ENCODE data around the gene TMPRSS7. TPM values are rescaled to one million over a fixed set of nuclear protein-coding genes. Genes with fewer than 3 reads are reported as not detected.

TMPRSS7 gene
- total and polyA plus RNA-seq, 2 of the 8 experiments (the other 6 are each of a cell fraction or from before 2014, with no cell fraction given) = not detected

DNA sequence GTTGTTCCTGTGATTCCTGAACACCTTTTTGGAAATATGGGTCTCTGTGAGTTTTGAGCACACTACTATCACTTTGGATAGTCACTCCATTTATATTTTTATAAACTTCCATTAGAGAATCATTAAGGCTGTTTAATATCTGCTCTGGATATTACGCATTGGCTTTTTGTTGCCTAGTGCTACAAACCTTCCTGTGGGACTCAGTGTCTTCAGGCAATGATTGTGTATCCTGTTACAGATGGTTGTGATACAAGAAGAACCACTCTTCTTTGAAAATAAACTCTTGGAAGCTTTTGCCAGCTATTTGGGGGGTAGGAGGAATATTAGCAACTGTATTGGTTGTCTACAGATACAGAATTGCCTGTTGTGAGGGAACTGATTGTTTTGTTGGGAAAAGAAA lies 82.9 kb downstream of the TMPRSS7 start:
- H3K4me1 ChIP-seq (replicated peaks in 1 of 4; ENCODE audit: control insufficient read depth in 3 of 4, insufficient read depth in 4 of 4, low read length in 3 of 4) = peaks cover 0 to 4% (median 2%) of the 10 kb centered on the region in 4 experiments; a peak in 2 of 7 replicates
- H3K27me3 ChIP-seq (replicated peaks in 1 of 4; ENCODE audit: control insufficient read depth in 3 of 4, extremely low read depth in 1 of 4, insufficient read depth in 3 of 4, low read length in 3 of 4) = no peaks in the 10 kb centered on the region
- H2AK5ac ChIP-seq (ENCODE audit: low read depth, low read length) = no peak overlapping the region
- no peak for DNase-seq (ENCODE audit: low read depth in 1 of 2, low spot score in 2 of 2)
- no peak overlapping the region for H3K18ac ChIP-seq (ENCODE audit: extremely low read depth, low read length)
- no peaks in the 10 kb centered on the region for H3K23me2 ChIP-seq (ENCODE audit: low read depth, low read length)
- no peak for TF ChIP-seq POLR2AphosphoS5 (IDR thresholded peaks at IDR 0.05; ENCODE audit: low read depth, low read length)
- TF ChIP-seq KDM5A (IDR thresholded peaks at IDR 0.05; ENCODE audit: low read length) = no peak
- TF ChIP-seq SIX5 (IDR thresholded peaks at IDR 0.05; ENCODE audit: low read depth, low read length) = no peak
- TF ChIP-seq RFX5 (IDR thresholded peaks at IDR 0.05; ENCODE audit: borderline replicate concordance, low read depth, low read length) = no peak
- TF ChIP-seq POLR2A (IDR thresholded peaks at IDR 0.05; ENCODE audit: control extremely low read depth in 1 of 2, low read depth in 2 of 2, low read length in 2 of 2) = no peak
- no peak for TF ChIP-seq SRF (IDR thresholded peaks at IDR 0.05; ENCODE audit: low read depth, low read length)
- no peak for TF ChIP-seq TCF12 (IDR thresholded peaks at IDR 0.05; ENCODE audit: low read depth, low read length)
- no peak for TF ChIP-seq HDAC2 (IDR thresholded peaks at IDR 0.05; ENCODE audit: borderline replicate concordance in 1 of 2, low read depth in 2 of 2, low read length in 2 of 2)
- no peak for TF ChIP-seq RAD21 (IDR thresholded peaks at IDR 0.05 in 1 of 2, conservative IDR thresholded peaks at IDR 0.05 in 1 of 2; ENCODE audit: low read depth in 2 of 2, low read length in 2 of 2)
- TF ChIP-seq YY1 (IDR thresholded peaks at IDR 0.05; ENCODE audit: low read depth, low read length) = no peak
- TF ChIP-seq SIRT6 (IDR thresholded peaks at IDR 0.05; ENCODE audit: low read length) = no peak
- no peak for TF ChIP-seq CHD1 (IDR thresholded peaks at IDR 0.05; ENCODE audit: low read depth, low read length)
- POLR2A ChIA-PET (ENCODE audit: partially characterized antibody) = interaction anchor here (1.1 kb wide), 1 partner anchor 11 kb away, joined by 3 read pairs; no protein-coding TSS in a partner anchor
- no peak overlapping the region for H2BK12ac ChIP-seq (ENCODE audit: low read depth, low read length)
- no peak overlapping the region for H2BK5ac ChIP-seq (ENCODE audit: low read depth, low read length)
- H2AFZ ChIP-seq (ENCODE audit: low read length) = no peak overlapping the region
- H2BK120ac ChIP-seq (replicated peaks; ENCODE audit: low read depth, low read length) = no peak overlapping the region
- H4K91ac ChIP-seq (replicated peaks; ENCODE audit: insufficient read length, low read length) = no peak overlapping the region
- H2BK15ac ChIP-seq (ENCODE audit: low read length) = no peak overlapping the region
- no peaks in the 10 kb centered on the region for H3K79me2 ChIP-seq (ENCODE audit: control insufficient read depth in 1 of 2, insufficient read depth in 2 of 2, low read length in 2 of 2)
- H2BK20ac ChIP-seq (ENCODE audit: low read length) = no peak overlapping the region
- 89% methylated on average over 1 of the region's 1 CpG; no CpG with 5 or more reads in 1 of the 2 experiments for WGBS, 2 experiments (ENCODE audit: extremely low coverage in 1 of 2, insufficient coverage in 1 of 2, insufficient read length in 1 of 2, insufficient replicate concordance in 2 of 2, low coverage in 1 of 2, low lambda C conversion rate in 2 of 2, missing lambda C conversion rate in 1 of 2)
- H3K4ac ChIP-seq (replicated peaks; ENCODE audit: insufficient read length, low read depth, low read length) = no peak overlapping the region
- H3K14ac ChIP-seq (ENCODE audit: insufficient read length) = no peak overlapping the region
- H3K36me3 ChIP-seq (ENCODE audit: control insufficient read depth in 2 of 4, insufficient read depth in 4 of 4, low read length in 3 of 4) = peaks cover 0 to 8% (median 3%) of the 10 kb centered on the region in 4 experiments; a peak in 5 of 8 replicates
- H4K20me1 ChIP-seq (replicated peaks in 1 of 2; ENCODE audit: control insufficient read depth in 1 of 2, insufficient read depth in 2 of 2, low read length in 2 of 2) = no peaks in the 10 kb centered on the region
- H3K23ac ChIP-seq (ENCODE audit: insufficient read length) = no peak overlapping the region
- FAIRE-seq = no peak
- no peak overlapping the region for H3K27ac ChIP-seq (ENCODE audit: low read depth, low read length)
- H3K4me3 ChIP-seq (ENCODE audit: extremely low read depth in 1 of 4, insufficient read depth in 2 of 4, low read depth in 3 of 4, low read length in 4 of 4) = no peak overlapping the region
- no peaks in the 10 kb centered on the region for H3K9me3 ChIP-seq (ENCODE audit: insufficient read depth in 2 of 2, low read depth in 1 of 2, low read length in 1 of 2)
- no peak overlapping the region for H4K8ac ChIP-seq (ENCODE audit: extremely low read depth, insufficient read depth, low read length)
- no peak overlapping the region for H3K56ac ChIP-seq (replicated peaks; ENCODE audit: insufficient read length, low read depth, low read length)
- no peak overlapping the region for H4K5ac ChIP-seq (ENCODE audit: insufficient read length, low read depth, low read length)
- H3K9ac ChIP-seq (replicated peaks in 1 of 4; ENCODE audit: extremely low read depth in 1 of 4, low read depth in 3 of 4, low read length in 3 of 4) = no peak overlapping the region
- no peak overlapping the region for H3K4me2 ChIP-seq (ENCODE audit: insufficient read depth in 1 of 2, low read depth in 2 of 2, low read length in 2 of 2)
- CTCF ChIA-PET (ENCODE audit: partially characterized antibody) = interaction anchor here (0.6 to 1.7 kb wide), 7 partner anchors 8 to 217 kb away, joined by 3 to 11 read pairs (median 3); no protein-coding TSS in a partner anchor
- H3K79me1 ChIP-seq (ENCODE audit: low read depth, low read length) = no peaks in the 10 kb centered on the region
